Islet precursor cell (in vitro differentiated cells): ENCODE measurements around the gene CASP6.

Experiments used
- DNase-seq: peaks from one replicate; pipeline ENCODE4 v3.0.0-alpha.2; 2018

CASP6 gene

GRCh38 chr4:109665783-109666485 is 37.3 kb downstream of the CASP6 start:
- DNase-seq = no peak

GRCh38 chr4:109662771-109663170 is 40.5 kb downstream of the CASP6 start:
- no peak for DNase-seq

GRCh38 chr4:109662116-109662515 is 41.1 kb downstream of the CASP6 start:
- no peak for DNase-seq

- DNase-seq = no peak
These were observed 44.3 kb downstream of the CASP6 start for GRCh38 chr4:109658871-109659410.

- DNase-seq = no peak
These were observed 45.3 kb downstream of the CASP6 start for GRCh38 chr4:109657854-109658418.

- DNase-seq = no peak
These were observed 47.8 kb downstream of the CASP6 start for GRCh38 chr4:109655396-109655795.

GRCh38 chr4:109649872-109650271 is 53.4 kb downstream of the CASP6 start:
- DNase-seq = no peak

GRCh38 chr4:109648997-109649575 is 54.2 kb downstream of the CASP6 start:
- no peak for DNase-seq

- DNase-seq = no peak
These were observed 54.8 kb downstream of the CASP6 start for GRCh38 chr4:109648266-109648996.

- no peak for DNase-seq
These were observed 57.2 kb downstream of the CASP6 start for GRCh38 chr4:109645874-109646710.

GRCh38 chr4:109640644-109641043 is 62.6 kb downstream of the CASP6 start:
- no peak for DNase-seq
